Middle frontal gyrus (tissue), 1 donor: ENCODE results near the gene SAMD9.
"Not testable (repeated sequence)": the region's sequence is repeated elsewhere in the genome, so short reads cannot be mapped to it uniquely, and the experiment has no call there.

Source experiments
- DNase-seq: peaks from one replicate; pipeline ENCODE4 v3.0.0-alpha.2; 2015; ENCODE audit warnings: low spot score; ENCODE audit errors: extremely low spot score

SAMD9 gene

GRCh38 chr7:93120592-93121549 lies 3.1 kb upstream of the SAMD9 start:
- DNase-seq, result no peak

- no peak for DNase-seq
Measured at GRCh38 chr7:93119191-93119905, 1.6 kb upstream of the SAMD9 start.

DNA sequence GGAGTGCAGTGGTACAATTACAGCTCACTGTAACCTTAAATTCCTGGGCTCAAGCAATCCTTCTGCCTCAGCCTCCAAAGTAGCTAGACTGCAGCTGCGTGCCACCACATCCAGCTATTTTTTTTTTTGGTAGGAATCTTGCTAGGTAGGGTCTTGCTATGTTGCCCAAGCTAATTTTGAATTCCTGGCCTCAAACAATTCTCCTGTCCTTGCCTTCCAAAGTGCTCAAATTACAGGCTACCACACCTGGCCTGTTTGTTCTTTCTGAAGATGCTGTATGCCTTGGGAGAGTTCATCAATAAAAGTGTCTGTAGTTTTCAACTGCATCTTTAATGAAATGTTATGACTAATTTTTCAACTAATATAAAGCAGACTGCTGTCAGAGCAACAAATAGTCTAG lies 452 bp downstream of the SAMD9 start:
- DNase-seq, result no peak

- no peak for DNase-seq
Measured at GRCh38 chr7:93115796-93116195, 2.0 kb downstream of the SAMD9 start.

DNA sequence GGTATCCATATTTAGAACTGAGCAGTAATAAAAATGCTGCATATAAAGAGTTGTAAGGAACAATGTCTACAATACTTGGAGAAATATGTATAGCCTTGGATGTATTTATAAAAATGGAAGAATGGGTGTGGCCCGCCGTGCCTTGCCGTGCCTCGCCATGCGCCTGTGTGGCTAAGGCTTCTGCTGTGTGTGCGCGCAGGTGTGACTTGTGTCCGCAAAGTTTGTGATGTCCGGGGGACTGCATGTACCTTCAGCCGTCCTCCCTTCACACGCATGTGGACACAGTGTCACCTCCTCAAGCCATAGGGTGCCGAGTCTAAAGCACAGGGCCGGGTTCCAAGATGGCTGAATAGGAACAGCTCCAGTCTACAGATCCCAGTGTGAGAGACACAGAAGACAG lies 9.8 kb downstream of the SAMD9 start:
- DNase-seq, result no peak

- no peak for DNase-seq
Measured at GRCh38 chr7:93097388-93097787, 20.4 kb downstream of the SAMD9 start.

DNA sequence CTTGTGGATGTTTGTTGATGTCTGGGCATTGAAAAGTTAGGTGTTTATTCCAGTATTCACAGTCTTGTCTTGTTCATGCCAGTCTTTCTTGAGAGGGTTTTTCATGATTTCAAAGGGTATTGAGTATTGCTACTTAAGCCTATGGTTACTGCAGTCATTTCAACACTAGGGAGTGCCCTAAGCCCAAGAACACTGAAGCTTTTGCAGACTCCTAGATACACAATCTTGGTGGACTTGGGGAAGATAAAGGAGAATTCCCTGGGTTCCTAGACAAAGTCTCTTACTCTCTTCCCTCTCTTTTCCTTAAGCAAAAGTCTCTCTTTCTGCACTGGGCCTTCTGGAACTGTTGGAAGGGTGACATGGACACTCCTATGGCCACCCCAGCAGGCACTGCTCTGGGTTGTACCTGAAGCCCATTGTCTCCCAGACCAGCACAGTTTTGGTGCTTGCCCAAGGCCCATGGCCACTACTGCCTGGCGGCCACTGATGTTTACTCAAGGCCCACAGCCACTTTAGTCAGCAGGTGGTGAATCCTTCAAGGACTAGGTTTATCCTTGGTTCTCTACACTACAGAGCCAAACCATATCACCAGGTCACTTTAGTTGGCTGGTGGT lies 24.9 kb downstream of the SAMD9 start:
- DNase-seq, result no peak

GRCh38 chr7:93073357-93073756 lies 44.4 kb downstream of the SAMD9 start:
- not testable (repeated sequence) for DNase-seq

- no peak for DNase-seq
Measured at GRCh38 chr7:93062599-93062998, 55.2 kb downstream of the SAMD9 start.

DNA sequence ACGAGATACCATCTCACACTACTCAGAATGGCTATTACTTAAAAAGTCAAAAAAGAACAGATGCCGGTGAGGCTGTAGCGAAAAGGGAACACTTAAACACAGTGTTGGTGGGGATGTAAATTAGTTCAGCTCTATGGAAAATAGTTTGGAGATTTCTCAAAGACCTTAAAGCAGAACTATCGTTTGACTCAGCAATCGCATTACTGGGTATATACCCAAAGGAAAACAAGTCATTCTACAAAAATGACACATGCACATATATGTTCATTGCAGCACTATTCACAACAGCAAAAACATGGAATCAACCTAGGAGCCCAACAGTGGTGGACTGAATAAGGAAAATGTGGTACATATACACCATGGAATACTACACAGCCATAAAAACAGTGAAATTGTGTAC lies 56.9 kb downstream of the SAMD9 start:
- DNase-seq, result no peak

DNA sequence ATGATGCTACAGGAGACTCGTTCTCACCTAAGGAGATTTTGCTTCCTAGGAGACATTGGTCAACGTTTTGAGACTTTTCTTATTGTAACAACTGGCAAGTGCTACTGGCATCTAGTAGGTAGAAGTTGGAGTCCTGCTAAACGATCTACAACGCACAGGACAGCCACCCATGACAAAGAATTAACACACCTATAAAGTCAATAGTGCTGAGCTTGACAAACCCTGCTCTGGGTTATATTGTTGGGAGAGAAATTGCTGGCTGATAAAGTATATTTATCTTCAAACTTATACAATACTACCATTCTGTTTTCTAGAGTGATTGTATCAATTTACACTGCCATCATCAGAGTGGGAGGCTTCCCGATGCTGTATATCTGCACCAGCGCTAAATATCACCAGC lies 57.8 kb downstream of the SAMD9 start:
- DNase-seq, result no peak

- not testable (repeated sequence) for DNase-seq
Measured at GRCh38 chr7:93056621-93057020, 61.2 kb downstream of the SAMD9 start.

- peak; percentile 3 for DNase-seq
Measured at GRCh38 chr7:93055543-93056107, 62.2 kb downstream of the SAMD9 start.

GRCh38 chr7:93054975-93055374 lies 62.8 kb downstream of the SAMD9 start:
- DNase-seq, result no peak

- no peak for DNase-seq
Measured at GRCh38 chr7:93053949-93054943, 63.5 kb downstream of the SAMD9 start.

DNA sequence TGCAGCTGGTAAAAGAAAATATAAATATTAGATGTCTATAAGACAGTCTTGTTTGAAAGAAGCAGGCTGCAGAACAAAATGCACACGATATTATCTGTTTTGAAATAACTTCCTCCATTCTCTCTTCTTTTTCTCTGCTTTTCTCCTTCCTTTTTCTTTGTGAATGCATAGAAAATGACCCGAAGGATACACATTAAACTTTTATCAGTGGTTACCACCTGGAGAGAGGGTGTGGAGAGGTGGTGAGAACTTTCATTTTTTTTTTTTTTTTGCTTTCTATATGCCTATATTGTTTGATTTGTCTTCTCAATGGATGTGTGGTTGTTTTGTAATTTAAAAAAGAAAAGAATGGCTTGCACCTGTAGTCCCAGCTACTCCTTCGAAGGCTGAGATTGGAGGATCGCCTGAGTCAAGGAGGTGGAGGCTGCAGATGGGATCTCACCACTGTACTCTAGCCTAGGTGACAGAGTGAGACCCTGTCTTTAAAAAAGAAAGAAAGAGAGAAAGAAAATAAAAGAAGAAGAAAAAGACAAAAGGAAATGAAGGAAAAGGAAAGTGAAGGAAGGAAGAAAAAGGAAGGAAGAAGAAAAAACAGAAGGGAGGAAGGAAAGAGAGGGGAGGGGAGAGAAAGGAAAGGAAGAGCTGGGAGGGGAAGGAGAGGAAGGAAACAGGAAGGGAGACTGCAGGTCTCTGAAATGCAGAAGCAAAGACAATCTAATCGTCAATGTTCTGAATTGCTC lies 64.4 kb downstream of the SAMD9 start:
- no peak for DNase-seq

DNA sequence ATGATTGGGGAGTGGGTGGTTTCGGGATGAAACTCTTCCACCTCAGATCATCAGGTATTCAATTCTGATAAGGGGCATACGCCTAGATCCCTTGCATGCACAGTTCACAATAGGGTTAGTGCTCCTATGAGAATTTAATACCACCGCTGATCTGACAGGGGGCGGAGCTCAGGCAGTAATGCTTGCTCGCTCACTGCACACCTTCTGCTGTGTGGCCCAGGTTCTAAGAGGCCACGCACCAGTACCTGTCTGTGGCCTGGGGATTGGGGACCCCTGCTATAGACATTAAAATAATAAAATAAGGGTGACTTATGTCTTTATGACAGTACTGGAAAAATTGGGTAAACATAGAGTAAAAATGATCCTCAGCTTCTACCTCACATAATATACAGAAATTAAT lies 66.1 kb downstream of the SAMD9 start:
- DNase-seq, result no peak
